Loucy (cell line): ENCODE data around the gene ASB7.

Experiments
- H2AFZ ChIP-seq: fragments of 200-600 bp; sonication (generic); 2 replicates; pipeline ENCODE4 v1.6.0; 2016; ENCODE audit warnings: antibody characterized with exemption, mild to moderate bottlenecking, low read length, moderate library complexity
- H3F3A ChIP-seq: fragments of 200-600 bp; 2 replicates; pipeline ENCODE4 v1.6.0; 2016; ENCODE audit warnings: antibody characterized with exemption, low read depth, mild to moderate bottlenecking
- H3K27me3 ChIP-seq: fragments of 200-600 bp; sonication (generic); 2 replicates; pipeline ENCODE4 v1.6.1; 2014; ENCODE audit warnings: low read length, mild to moderate bottlenecking; ENCODE audit not compliant: insufficient read depth, poor library complexity, severe bottlenecking
- H3K36me3 ChIP-seq: fragments of 200-600 bp; sonication (generic); 2 replicates; pipeline ENCODE4 v1.6.1; 2016; ENCODE audit warnings: low read length; ENCODE audit not compliant: insufficient read depth
- H3K4me1 ChIP-seq: fragments of 200-600 bp; sonication (generic); 2 replicates; pipeline ENCODE4 v1.5.1; 2014; ENCODE audit warnings: low read length, mild to moderate bottlenecking; ENCODE audit not compliant: insufficient read depth, poor library complexity, severe bottlenecking
- H3K4me2 ChIP-seq: fragments of 200-600 bp; sonication (generic); 2 replicates; pipeline ENCODE4 v1.6.0; 2014; ENCODE audit warnings: antibody characterized with exemption, low read length, low read depth, mild to moderate bottlenecking; ENCODE audit not compliant: poor library complexity, severe bottlenecking
- H3K4me3 ChIP-seq: fragments of 200-600 bp; sonication (generic); 2 replicates; pipeline ENCODE4 v1.5.1; 2014; ENCODE audit warnings: low read length, mild to moderate bottlenecking, mixed read lengths; ENCODE audit not compliant: poor library complexity, severe bottlenecking
- H3K79me2 ChIP-seq: fragments of 200-600 bp; sonication (generic); 2 replicates; pipeline ENCODE4 v1.6.1; 2014; ENCODE audit warnings: low read length; ENCODE audit not compliant: insufficient read depth
- H3K9ac ChIP-seq: fragments of 200-600 bp; sonication (generic); 2 replicates; pipeline ENCODE4 v1.6.0; 2014; ENCODE audit warnings: mild to moderate bottlenecking, low read depth, low read length, moderate library complexity; ENCODE audit not compliant: poor library complexity, severe bottlenecking
- H3K9me2 ChIP-seq: fragments of 200-600 bp; sonication (generic); replicated peaks from 2 replicates; pipeline ENCODE4 v1.6.1; 2016; ENCODE audit warnings: low read depth, low read length, mixed read lengths
- H3K9me3 ChIP-seq: fragments of 200-600 bp; sonication (generic); 2 replicates; pipeline ENCODE4 v1.6.1; 2014; ENCODE audit warnings: mild to moderate bottlenecking, antibody characterized with exemption, low read length, low read depth; ENCODE audit not compliant: insufficient read depth
- H4K20me1 ChIP-seq: fragments of 200-600 bp; sonication (generic); 2 replicates; pipeline ENCODE4 v1.6.0; 2014; ENCODE audit warnings: antibody characterized with exemption, low read length, mild to moderate bottlenecking; ENCODE audit not compliant: insufficient read depth, poor library complexity, severe bottlenecking
- EZH2phosphoT487 ChIP-seq: fragments of 200-600 bp; IDR thresholded peaks from 2 replicates; pipeline ENCODE4 v1.6.1; 2018; ENCODE audit warnings: antibody characterized with exemption, mild to moderate bottlenecking, moderate library complexity, borderline replicate concordance
- TF ChIP-seq, protein P1 (sequence below): fragments of 200-600 bp; sonication (generic); conservative IDR thresholded peaks from 2 replicates; pipeline ENCODE4 v1.5.1; 2014; ENCODE audit warnings: mild to moderate bottlenecking, antibody characterized with exemption, low read length

Gene ASB7

GRCh38 chr15:100633763-100634075 is 31.3 kb downstream of the ASB7 start:
- H3K79me2 ChIP-seq: 0 out of 2 replicates have a peak, but pooled peaks cover 4% of the 10 kb centered on the region
- H4K20me1 ChIP-seq: no peaks in the 10 kb centered on the region

DNA sequence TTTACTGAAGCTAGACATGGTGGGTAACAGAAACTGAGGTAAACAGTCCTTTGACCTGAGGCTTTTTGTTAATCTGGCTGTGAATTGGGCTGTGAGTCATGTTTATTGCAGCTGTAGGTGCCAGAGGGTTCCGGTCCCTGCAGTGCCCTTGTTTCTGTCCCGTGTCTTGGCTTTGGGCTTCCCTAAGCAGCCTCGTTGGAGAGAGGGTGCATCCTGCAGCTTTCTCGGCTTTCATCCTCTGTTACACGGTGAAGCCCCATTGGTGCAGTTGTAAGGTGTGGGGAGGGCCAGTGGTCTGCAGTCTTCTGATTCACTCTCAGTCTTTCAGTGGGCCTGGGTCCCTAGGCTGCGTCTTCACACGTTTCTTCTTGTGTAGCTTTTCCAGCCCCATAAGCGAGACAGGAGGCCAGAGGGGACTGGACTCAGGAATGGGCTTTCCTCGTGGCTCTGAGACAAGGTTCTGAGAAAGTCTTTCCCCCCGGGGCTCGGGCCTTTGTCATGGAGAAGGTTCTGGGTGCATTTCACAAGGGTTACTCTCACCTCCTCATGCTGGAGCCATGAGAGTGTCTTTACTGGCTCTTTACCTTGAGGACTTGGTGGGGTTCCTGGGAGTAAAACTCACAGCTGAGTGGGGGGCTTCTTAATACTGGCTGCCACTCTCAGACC is 33.1 kb downstream of the ASB7 start:
- no peaks in the 10 kb centered on the region for H3K9me2 ChIP-seq
- 0 out of 2 replicates have a peak, but pooled peaks cover 4% of the 10 kb centered on the region for H3K79me2 ChIP-seq
- H3K4me2 ChIP-seq: no peak overlapping the region
- no peaks in the 10 kb centered on the region for H3F3A ChIP-seq
- no peak for TF ChIP-seq EZH2phosphoT487
- TF ChIP-seq, protein P1, sequence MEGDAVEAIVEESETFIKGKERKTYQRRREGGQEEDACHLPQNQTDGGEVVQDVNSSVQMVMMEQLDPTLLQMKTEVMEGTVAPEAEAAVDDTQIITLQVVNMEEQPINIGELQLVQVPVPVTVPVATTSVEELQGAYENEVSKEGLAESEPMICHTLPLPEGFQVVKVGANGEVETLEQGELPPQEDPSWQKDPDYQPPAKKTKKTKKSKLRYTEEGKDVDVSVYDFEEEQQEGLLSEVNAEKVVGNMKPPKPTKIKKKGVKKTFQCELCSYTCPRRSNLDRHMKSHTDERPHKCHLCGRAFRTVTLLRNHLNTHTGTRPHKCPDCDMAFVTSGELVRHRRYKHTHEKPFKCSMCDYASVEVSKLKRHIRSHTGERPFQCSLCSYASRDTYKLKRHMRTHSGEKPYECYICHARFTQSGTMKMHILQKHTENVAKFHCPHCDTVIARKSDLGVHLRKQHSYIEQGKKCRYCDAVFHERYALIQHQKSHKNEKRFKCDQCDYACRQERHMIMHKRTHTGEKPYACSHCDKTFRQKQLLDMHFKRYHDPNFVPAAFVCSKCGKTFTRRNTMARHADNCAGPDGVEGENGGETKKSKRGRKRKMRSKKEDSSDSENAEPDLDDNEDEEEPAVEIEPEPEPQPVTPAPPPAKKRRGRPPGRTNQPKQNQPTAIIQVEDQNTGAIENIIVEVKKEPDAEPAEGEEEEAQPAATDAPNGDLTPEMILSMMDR: no peak
- H4K20me1 ChIP-seq: no peaks in the 10 kb centered on the region
- H3K36me3 ChIP-seq: peaks cover 14% of the 10 kb centered on the region; the same call in 1 of the 2 replicates
- H3K27me3 ChIP-seq: no peaks in the 10 kb centered on the region
- H3K4me1 ChIP-seq: peaks cover 8% of the 10 kb centered on the region
- no peak overlapping the region for H3K4me3 ChIP-seq
- no peak overlapping the region for H2AFZ ChIP-seq
- no peak overlapping the region for H3K9ac ChIP-seq
- H3K9me3 ChIP-seq: no peaks in the 10 kb centered on the region

More at GRCh38 chr15:100633763-100634075, 31.3 kb downstream of the ASB7 start:
- Histone ChIP-seq H3K4me3 (no peak overlapping the region), H3K4me1 (peaks cover 8% of the 10 kb centered on the region), H3K27me3 (no peaks in the 10 kb centered on the region), H3K9ac (no peak overlapping the region), H3K9me2 (no peaks in the 10 kb centered on the region), H3K4me2 (no peak overlapping the region), H3K9me3 (no peaks in the 10 kb centered on the region), H3K36me3 (peaks cover 25% of the 10 kb centered on the region; the same call in 1 of the 2 replicates), H2AFZ (no peak overlapping the region), H3F3A (no peaks in the 10 kb centered on the region)
- no peak for TF ChIP-seq EZH2phosphoT487
- TF ChIP-seq, protein P1: no peak

GRCh38 chr15:100638177-100638730 is 35.9 kb downstream of the ASB7 start:
- H3K36me3 ChIP-seq: no peaks in the 10 kb centered on the region
- TF ChIP-seq, protein P1: no peak

More at GRCh38 chr15:100638177-100638730, 35.9 kb downstream of the ASB7 start:
- no peak overlapping the region for H2AFZ ChIP-seq
- H3F3A ChIP-seq: no peaks in the 10 kb centered on the region
- H4K20me1 ChIP-seq: no peaks in the 10 kb centered on the region
- peaks cover 4% of the 10 kb centered on the region; the same call in 1 of the 2 replicates for H3K79me2 ChIP-seq
- H3K4me3 ChIP-seq: no peak overlapping the region
- no peak overlapping the region for H3K4me2 ChIP-seq
- H3K27me3 ChIP-seq: no peaks in the 10 kb centered on the region
- peaks cover 19% of the 10 kb centered on the region for H3K4me1 ChIP-seq
- H3K9me3 ChIP-seq: no peaks in the 10 kb centered on the region
- no peaks in the 10 kb centered on the region for H3K9me2 ChIP-seq
- no peak overlapping the region for H3K9ac ChIP-seq
